Esophagus (tissue), 2 donors: ENCODE data around the gene RUNX1. TPM values are rescaled to one million over a fixed set of nuclear protein-coding genes. Genes with fewer than 3 reads are reported as not detected.

Experiments used
- H3K27ac ChIP-seq, 2 donors: one replicate each; pipeline ENCODE4 v1.5.1; 2013; ENCODE audit warnings: low read depth in 2 of 2, mild to moderate bottlenecking in 2 of 2, inconsistent platforms in 1 of 2, low read length in 1 of 2, moderate library complexity in 1 of 2
- H3K27me3 ChIP-seq, 2 donors: one replicate each; pipeline ENCODE4 v1.6.1; 2013; ENCODE audit warnings: low read length in 2 of 2, control low read depth in 1 of 2, mild to moderate bottlenecking in 1 of 2; ENCODE audit not compliant: insufficient read depth in 2 of 2, control insufficient read depth in 1 of 2
- H3K36me3 ChIP-seq, 2 donors: one replicate each; pipeline ENCODE4 v1.6.1; 2013; ENCODE audit warnings: low read length in 1 of 2; ENCODE audit not compliant: control insufficient read depth in 2 of 2, insufficient read depth in 2 of 2
- H3K4me1 ChIP-seq, 2 donors: one replicate each; pipeline ENCODE4 v1.6.1; 2013; ENCODE audit warnings: low read length in 1 of 2; ENCODE audit not compliant: control insufficient read depth in 2 of 2, insufficient read depth in 2 of 2
- H3K4me3 ChIP-seq, 2 donors: one replicate each; pipeline ENCODE4 v1.5.1; 2013; ENCODE audit warnings: low read length in 2 of 2, mild to moderate bottlenecking in 2 of 2, low read depth in 1 of 2, moderate library complexity in 1 of 2
- H3K9me3 ChIP-seq, 2 donors: one replicate each; pipeline ENCODE4 v1.6.1; 2013; ENCODE audit warnings: mild to moderate bottlenecking in 2 of 2, low read depth in 1 of 2, low read length in 1 of 2, moderate library complexity in 1 of 2; ENCODE audit not compliant: control insufficient read depth in 2 of 2, insufficient read depth in 1 of 2
- WGBS, 2 donors: extraction: QIAGEN DNeasy Blood & Tissue Kit; methylation state at CpG; one replicate each; pipeline ENCODE4 v1.1.7; 2013; 5-methylcytosine and 5-hydroxymethylcytosine counted together
- polyA plus RNA-seq, 2 donors: library from polyadenylated mRNA; stranded (reverse); fragments of 200-250 nt; gene quantifications; one replicate each; pipeline ENCODE4 v1.2.3, GENCODE V29; 2013
- donor health status: healthy with polysubstance abuse.
- donor health status: Bipolar disorder and iron deficiency.

Gene RUNX1
- polyA plus RNA-seq, 2 donors = 4.4 to 6.4 TPM

- Histone ChIP-seq H3K27ac (no peak overlapping the region), H3K27me3 (no peaks in the 10 kb centered on the region), H3K4me3 (no peak overlapping the region), H3K36me3 (peaks cover 0 to 2% of the 10 kb centered on the region in 2 donors), H3K4me1 (no peaks in the 10 kb centered on the region), H3K9me3 (no peaks in the 10 kb centered on the region)
- 75 to 83% methylated on average over 3 of the region's 3 CpGs for WGBS, 2 donors
These were observed 64.6 kb downstream of the RUNX1 start for GRCh38 chr21:34984356-34985058.

- Histone ChIP-seq H3K9me3 (no peaks in the 10 kb centered on the region), H3K4me3 (no peak overlapping the region), H3K4me1 (no peaks in the 10 kb centered on the region), H3K27ac (no peak overlapping the region), H3K27me3 (no peaks in the 10 kb centered on the region), H3K36me3 (peaks cover 0 to 2% of the 10 kb centered on the region in 2 donors)
These were observed 65.4 kb downstream of the RUNX1 start for GRCh38 chr21:34983680-34984086.

- 95% methylated on average over 7 of the region's 7 CpGs for WGBS, 2 donors
- H3K27me3 ChIP-seq = no peaks in the 10 kb centered on the region
- no peak overlapping the region for H3K4me3 ChIP-seq
- no peaks in the 10 kb centered on the region for H3K9me3 ChIP-seq
- no peaks in the 10 kb centered on the region for H3K4me1 ChIP-seq
- peaks cover 0 to 2% of the 10 kb centered on the region in 2 donors for H3K36me3 ChIP-seq
- H3K27ac ChIP-seq = no peak overlapping the region
These were observed 67.3 kb downstream of the RUNX1 start for GRCh38 chr21:34981791-34982190.

GRCh38 chr21:34980423-34981115 is 68.5 kb downstream of the RUNX1 start:
- whole genome bisulfite sequencing, 2 donors = 78 to 79% methylated on average over 8 of the region's 8 CpGs
- Histone ChIP-seq H3K9me3 (no peaks in the 10 kb centered on the region), H3K27me3 (no peaks in the 10 kb centered on the region), H3K4me3 (no peak overlapping the region), H3K36me3 (no peaks in the 10 kb centered on the region), H3K4me1 (no peaks in the 10 kb centered on the region), H3K27ac (no peak overlapping the region)

- Histone ChIP-seq H3K27ac (no peak overlapping the region), H3K4me3 (no peak overlapping the region), H3K4me1 (no peaks in the 10 kb centered on the region), H3K27me3 (no peaks in the 10 kb centered on the region), H3K9me3 (no peaks in the 10 kb centered on the region), H3K36me3 (no peaks in the 10 kb centered on the region)
- 58 to 66% methylated on average over 4 of the region's 4 CpGs for WGBS, 2 donors
These were observed 69.7 kb downstream of the RUNX1 start for GRCh38 chr21:34979383-34979782.

- WGBS, 2 donors = 95 to 100% methylated on average over 1 of the region's 1 CpG
- Histone ChIP-seq H3K9me3 (no peaks in the 10 kb centered on the region), H3K36me3 (no peaks in the 10 kb centered on the region), H3K4me3 (no peak overlapping the region), H3K27me3 (no peaks in the 10 kb centered on the region), H3K4me1 (no peaks in the 10 kb centered on the region), H3K27ac (no peak overlapping the region)
These were observed 71.8 kb downstream of the RUNX1 start for GRCh38 chr21:34977333-34977732.

DNA sequence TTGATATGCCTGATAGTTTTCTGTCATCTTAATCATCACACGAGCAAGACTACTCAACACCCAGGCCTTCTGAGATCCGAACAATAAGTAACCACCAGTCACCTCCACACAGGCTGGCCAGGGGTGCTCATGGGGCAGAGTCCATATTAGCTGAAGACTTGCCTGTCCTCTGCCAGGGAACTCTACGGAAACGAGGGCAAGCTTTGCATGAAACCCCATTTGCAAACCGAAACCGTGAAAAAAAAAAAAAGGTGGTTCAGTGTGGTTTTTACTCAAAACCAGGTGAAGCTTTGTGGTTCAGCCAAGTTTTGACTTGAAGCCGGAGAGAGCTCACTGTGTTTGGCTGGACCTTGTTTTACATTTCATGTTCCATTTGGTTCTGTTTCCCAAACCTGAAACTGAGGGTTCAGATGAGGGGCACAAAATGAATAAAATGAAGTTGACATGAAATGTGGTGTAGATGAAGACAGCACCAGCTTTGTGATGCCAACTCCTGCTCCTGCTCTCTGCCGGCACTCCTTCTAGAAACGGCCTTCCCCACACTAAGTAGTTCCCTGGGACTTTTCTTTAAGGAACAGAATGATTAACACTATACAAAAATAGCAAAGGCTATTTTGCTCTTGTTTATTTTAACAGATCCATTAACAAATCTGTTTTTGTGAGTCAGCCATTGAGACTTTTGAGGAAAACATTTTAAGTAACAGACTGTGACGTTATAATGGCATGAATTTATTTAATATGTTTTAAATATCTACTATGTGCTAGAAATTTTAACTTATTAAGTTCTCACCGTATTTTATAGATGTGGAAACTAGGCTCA is 74.7 kb downstream of the RUNX1 start:
- no peak overlapping the region for H3K4me3 ChIP-seq
- H3K27me3 ChIP-seq = no peaks in the 10 kb centered on the region
- no peak overlapping the region for H3K27ac ChIP-seq
- H3K9me3 ChIP-seq = no peaks in the 10 kb centered on the region
- H3K36me3 ChIP-seq = no peaks in the 10 kb centered on the region
- H3K4me1 ChIP-seq = no peaks in the 10 kb centered on the region
- 71 to 74% methylated on average over 11 of the region's 11 CpGs for WGBS, 2 donors

DNA sequence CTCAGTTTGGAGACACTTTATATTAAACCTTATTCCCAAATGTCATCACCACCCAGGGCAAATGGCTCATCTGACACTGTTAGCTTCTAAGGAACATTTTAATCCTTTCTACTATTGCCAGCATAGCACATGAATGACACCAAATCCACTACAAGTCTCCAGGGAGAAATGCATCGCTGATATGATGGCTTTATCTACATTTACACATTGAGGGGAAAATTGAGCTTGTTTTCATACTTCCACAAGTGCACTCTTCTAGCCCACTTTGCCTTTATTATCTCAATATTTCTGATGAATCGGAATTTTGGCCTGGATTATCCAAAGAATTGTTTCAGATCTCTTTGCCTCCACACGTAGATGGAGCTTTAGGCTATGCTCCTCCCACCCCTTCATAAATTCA is 75.4 kb downstream of the RUNX1 start:
- WGBS, 2 donors = 88 to 92% methylated on average over 3 of the region's 3 CpGs
- no peak overlapping the region for H3K27ac ChIP-seq
- no peak overlapping the region for H3K4me3 ChIP-seq

GRCh38 chr21:34971656-34972055 is 77.4 kb downstream of the RUNX1 start:
- peaks cover 0 to 3% of the 10 kb centered on the region in 2 donors for H3K4me1 ChIP-seq
- 81 to 90% methylated on average over 1 of the region's 1 CpG for WGBS, 2 donors

More for the DNA sequence above, 75.4 kb downstream of the RUNX1 start:
- Histone ChIP-seq H3K9me3 (no peaks in the 10 kb centered on the region), H3K36me3 (no peaks in the 10 kb centered on the region), H3K27me3 (no peaks in the 10 kb centered on the region), H3K4me1 (no peaks in the 10 kb centered on the region)

More at GRCh38 chr21:34971656-34972055, 77.4 kb downstream of the RUNX1 start:
- no peak overlapping the region for H3K4me3 ChIP-seq
- no peak overlapping the region for H3K27ac ChIP-seq
- H3K36me3 ChIP-seq = no peaks in the 10 kb centered on the region
- no peaks in the 10 kb centered on the region for H3K9me3 ChIP-seq
- H3K27me3 ChIP-seq = no peaks in the 10 kb centered on the region
